NT2/D1 (cell line): ENCODE results near the gene PPM1H.

ENCODE experiments used
- SUZ12 ChIP-seq: IDR thresholded peaks from 2 replicates; pipeline ENCODE4 v1.6.1; 2011; ENCODE audit not compliant: insufficient read length, insufficient read depth; ENCODE audit errors: extremely low read depth
- YY1 ChIP-seq: IDR thresholded peaks from 2 replicates; pipeline ENCODE4 v1.6.1; 2011; ENCODE audit not compliant: insufficient read length, insufficient read depth
- ZNF274 ChIP-seq: IDR thresholded peaks from 2 replicates; pipeline ENCODE4 v1.6.1; 2011; ENCODE audit warnings: mild to moderate bottlenecking, low read depth, low read length

GRCh38 chr12:62843716-62844115 lies 91.2 kb downstream of the PPM1H start:
- no peak for TF ChIP-seq ZNF274
- TF ChIP-seq SUZ12: no peak
- TF ChIP-seq YY1: no peak
